Measurements from ENCODE around the gene LUC7L. TPM values are rescaled to one million over a fixed set of nuclear protein-coding genes. Genes with fewer than 3 reads are reported as not detected.
"Not testable (repeated sequence)": the region's sequence is repeated elsewhere in the genome, so short reads cannot be mapped to it uniquely, and the experiment has no call there.

The LUC7L gene
- polyA plus RNA-seq, 6 donors from 2014 or later, result 9.6 to 20.4 (median 12.8) TPM

DNA sequence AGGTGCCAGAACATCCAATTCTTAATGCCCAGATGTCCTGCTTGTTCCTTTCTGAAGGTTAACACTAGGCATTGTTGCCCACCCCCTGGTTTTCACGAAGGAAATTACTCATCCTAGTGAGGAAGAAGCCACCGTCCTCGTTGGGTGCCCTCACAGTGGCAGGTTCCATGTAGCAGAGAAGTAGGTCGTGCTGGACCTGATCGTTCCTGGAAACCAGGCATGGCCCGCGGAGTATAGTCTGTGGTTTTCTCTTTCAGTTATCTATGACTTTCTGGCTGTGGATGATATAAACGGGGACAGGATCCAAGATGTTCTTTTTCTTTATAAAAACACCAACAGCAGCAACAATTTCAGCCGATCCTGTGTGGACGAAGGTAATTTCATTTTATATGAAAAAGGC lies 30.0 kb upstream of the LUC7L start:
- H3K36me3 Mint-ChIP-seq, result peaks cover 0 to 17% of the 10 kb centered on the region in 2 donors
- H3K27me3 Mint-ChIP-seq, result no peaks in the 10 kb centered on the region
- H3K4me1 Mint-ChIP-seq, result peaks cover 0 to 4% (median 0%) of the 10 kb centered on the region in 3 donors
- DNase-seq, result no peak
- ATAC-seq (ENCODE audit: low read depth in 2 of 2), result no peak
- H3K27ac Mint-ChIP-seq, result peak overlapping the region in 1 of 6 donors; percentile 38
- no peak overlapping the region for H3K4me3 Mint-ChIP-seq
- H3K9me3 Mint-ChIP-seq, result no peaks in the 10 kb centered on the region

GRCh38 chr16:258091-258490 lies 28.8 kb upstream of the LUC7L start:
- DNase-seq; H3K27me3 Mint-ChIP-seq; H3K9me3 Mint-ChIP-seq; H3K4me3 Mint-ChIP-seq; ATAC-seq (ENCODE audit: low read depth in 2 of 2); H3K27ac Mint-ChIP-seq: not testable (repeated sequence)
- H3K4me1 Mint-ChIP-seq, result peaks cover under 1 to 12% (median under 1%) of the 10 kb centered on the region in 3 donors
- H3K36me3 Mint-ChIP-seq, result peaks cover 0 to 17% of the 10 kb centered on the region in 2 donors

GRCh38 chr16:255183-255582 lies 25.9 kb upstream of the LUC7L start:
- H3K4me1 Mint-ChIP-seq, result peaks cover 8 to 24% (median 10%) of the 10 kb centered on the region in 3 donors
- H3K4me3 Mint-ChIP-seq, result no peak overlapping the region
- DNase-seq (no peak), ATAC-seq (ENCODE audit: low read depth in 2 of 2) (no peak)
- no peaks in the 10 kb centered on the region for H3K27me3 Mint-ChIP-seq
- H3K36me3 Mint-ChIP-seq, result peaks cover 8 to 10% of the 10 kb centered on the region in 2 donors
- H3K27ac Mint-ChIP-seq, result peak overlapping the region in 1 of 6 donors; percentile 42
- H3K9me3 Mint-ChIP-seq, result no peaks in the 10 kb centered on the region

- peak overlapping the region in 1 of 8 donors; percentile 12 for H3K4me3 Mint-ChIP-seq
- H3K27ac Mint-ChIP-seq, result peak overlapping the region in 2 of 6 donors; percentile 60 to 79
- H3K36me3 Mint-ChIP-seq, result peaks cover 9 to 11% of the 10 kb centered on the region in 2 donors
Measured at GRCh38 chr16:254461-254860, 25.2 kb upstream of the LUC7L start.

GRCh38 chr16:253833-254232 lies 24.6 kb upstream of the LUC7L start:
- Mint-ChIP-seq H3K4me3 (peak overlapping the region in 2 of 8 donors; percentile 12 to 65), H3K27ac (peak overlapping the region in 2 of 6 donors; percentile 42 to 79), H3K27me3 (no peaks in the 10 kb centered on the region), H3K9me3 (no peaks in the 10 kb centered on the region), H3K36me3 (peaks cover 9 to 11% of the 10 kb centered on the region in 2 donors), H3K4me1 (peaks cover 8 to 24% (median 10%) of the 10 kb centered on the region in 3 donors)
- ATAC-seq (ENCODE audit: low read depth in 2 of 2), result no peak
- no peak for DNase-seq

More at GRCh38 chr16:254461-254860, 25.2 kb upstream of the LUC7L start:
- no peaks in the 10 kb centered on the region for H3K27me3 Mint-ChIP-seq
- DNase-seq (no peak), ATAC-seq (ENCODE audit: low read depth in 2 of 2) (no peak)
- peaks cover 8 to 24% (median 10%) of the 10 kb centered on the region in 3 donors for H3K4me1 Mint-ChIP-seq
- H3K9me3 Mint-ChIP-seq, result no peaks in the 10 kb centered on the region

- Mint-ChIP-seq H3K27me3 (no peaks in the 10 kb centered on the region), H3K27ac (peak overlapping the region in 5 of 6 donors; percentile 79 to 98 (median 96)), H3K36me3 (peaks cover 9 to 11% of the 10 kb centered on the region in 2 donors), H3K4me3 (peak overlapping the region; percentile 53 to 92 (median 84)), H3K9me3 (no peaks in the 10 kb centered on the region), H3K4me1 (peaks cover 8 to 24% (median 10%) of the 10 kb centered on the region in 3 donors)
- DNase-seq (peak; percentile 29), ATAC-seq (ENCODE audit: low read depth in 2 of 2) (peak; percentile 71 to 74)
Measured at GRCh38 chr16:252366-253337, 23.4 kb upstream of the LUC7L start.

GRCh38 chr16:249431-249830 lies 20.2 kb upstream of the LUC7L start:
- peaks cover 9 to 11% of the 10 kb centered on the region in 2 donors for H3K36me3 Mint-ChIP-seq
- H3K4me3 Mint-ChIP-seq, result no peak overlapping the region
- no peaks in the 10 kb centered on the region for H3K27me3 Mint-ChIP-seq
- H3K4me1 Mint-ChIP-seq, result peaks cover 8 to 20% (median 10%) of the 10 kb centered on the region in 3 donors
- DNase-seq (no peak), ATAC-seq (ENCODE audit: low read depth in 2 of 2) (no peak)
- no peaks in the 10 kb centered on the region for H3K9me3 Mint-ChIP-seq
- H3K27ac Mint-ChIP-seq, result no peak overlapping the region

- no peaks in the 10 kb centered on the region for H3K9me3 Mint-ChIP-seq
- peak overlapping the region in 1 of 6 donors; percentile 66 for H3K27ac Mint-ChIP-seq
- H3K27me3 Mint-ChIP-seq, result no peaks in the 10 kb centered on the region
- ATAC-seq (ENCODE audit: low read depth in 2 of 2) (no peak), DNase-seq (no peak)
- no peak overlapping the region for H3K4me3 Mint-ChIP-seq
- peaks cover 3 to 16% (median 7%) of the 10 kb centered on the region in 3 donors for H3K4me1 Mint-ChIP-seq
- peaks cover 7 to 9% of the 10 kb centered on the region in 2 donors for H3K36me3 Mint-ChIP-seq
Measured at GRCh38 chr16:247027-247426, 17.8 kb upstream of the LUC7L start.

DNA sequence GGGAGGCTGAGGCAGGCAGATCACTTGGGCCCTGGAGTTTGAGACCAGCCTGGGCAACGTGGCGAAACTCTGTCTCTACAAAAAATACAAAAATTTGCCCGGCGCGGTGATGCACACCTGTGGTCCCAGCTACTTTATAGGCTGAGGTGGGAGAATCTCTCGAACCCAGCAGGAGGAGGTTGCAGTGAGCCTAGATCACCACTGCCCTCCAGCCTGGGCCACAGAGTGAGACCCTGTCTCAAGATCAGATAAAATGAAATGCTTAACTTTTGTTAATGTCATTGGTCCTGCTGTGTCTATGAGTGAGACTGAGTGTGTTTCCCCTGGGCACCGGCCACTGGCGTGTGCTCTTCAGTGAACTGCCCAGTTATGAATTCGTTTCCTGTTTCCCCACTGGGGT lies 15.9 kb upstream of the LUC7L start:
- peaks cover under 1% of the 10 kb centered on the region in 2 donors for H3K36me3 Mint-ChIP-seq

DNA sequence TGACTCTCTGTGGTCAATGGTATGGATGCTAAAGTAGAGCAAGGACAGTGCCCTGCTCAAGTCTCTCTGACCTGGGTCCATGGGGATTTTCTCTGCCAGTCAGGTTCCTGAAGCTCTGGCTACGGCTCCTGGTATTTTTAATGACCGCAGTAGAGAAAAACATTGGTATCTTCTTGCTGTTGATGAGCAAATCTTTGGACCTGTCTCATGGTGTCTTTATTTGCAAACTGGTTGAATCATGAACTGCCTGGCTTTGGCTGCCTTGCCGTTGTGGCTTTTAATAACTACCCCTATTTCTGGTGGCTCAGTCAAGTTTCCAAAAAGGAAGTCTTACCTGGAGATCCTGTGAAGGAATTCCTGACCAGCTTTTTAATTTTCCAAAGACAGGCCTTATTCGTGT lies 14.1 kb upstream of the LUC7L start:
- ATAC-seq (ENCODE audit: low read depth in 2 of 2) (no peak), DNase-seq (no peak)
- peaks cover 12 to 31% (median 16%) of the 10 kb centered on the region in 3 donors for H3K4me1 Mint-ChIP-seq
- no peaks in the 10 kb centered on the region for H3K36me3 Mint-ChIP-seq
- H3K4me3 Mint-ChIP-seq, result no peak overlapping the region
- no peaks in the 10 kb centered on the region for H3K27me3 Mint-ChIP-seq
- no peaks in the 10 kb centered on the region for H3K9me3 Mint-ChIP-seq
- peak overlapping the region in 1 of 6 donors; percentile 34 for H3K27ac Mint-ChIP-seq

More for the DNA sequence above, 15.9 kb upstream of the LUC7L start:
- no peak for DNase-seq
- no peaks in the 10 kb centered on the region for H3K9me3 Mint-ChIP-seq
- no peak overlapping the region for H3K27ac Mint-ChIP-seq
- H3K4me3 Mint-ChIP-seq, result peak overlapping the region in 1 of 8 donors; percentile 53
- no peak for ATAC-seq (ENCODE audit: low read depth in 2 of 2)
- peaks cover 7 to 23% (median 10%) of the 10 kb centered on the region in 3 donors for H3K4me1 Mint-ChIP-seq
- no peaks in the 10 kb centered on the region for H3K27me3 Mint-ChIP-seq

DNA sequence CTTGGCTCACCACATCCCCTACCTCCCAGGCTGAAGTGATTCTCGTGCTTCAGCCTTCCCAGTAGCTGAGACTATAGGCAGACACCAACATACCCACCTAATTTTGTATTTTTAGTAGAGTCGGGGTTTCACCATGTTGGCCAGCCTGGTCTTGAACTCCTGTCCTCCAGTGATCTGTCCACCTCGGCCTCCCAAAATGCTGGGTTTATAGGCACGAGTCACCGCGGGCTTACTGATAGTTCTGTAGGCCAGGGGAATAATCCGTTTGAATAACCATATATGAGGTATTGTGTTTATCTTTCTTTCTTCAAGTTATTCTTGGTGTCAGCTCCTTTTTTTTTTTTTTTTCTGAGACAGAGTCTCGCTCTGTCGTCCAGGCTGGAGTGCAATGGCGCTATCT lies 13.0 kb upstream of the LUC7L start:
- peaks cover 12 to 31% (median 16%) of the 10 kb centered on the region in 3 donors for H3K4me1 Mint-ChIP-seq
- no peak for DNase-seq
- peak overlapping the region in 1 of 6 donors; percentile 47 for H3K27ac Mint-ChIP-seq
- no peaks in the 10 kb centered on the region for H3K36me3 Mint-ChIP-seq
- no peaks in the 10 kb centered on the region for H3K9me3 Mint-ChIP-seq
- H3K4me3 Mint-ChIP-seq, result no peak overlapping the region
- H3K27me3 Mint-ChIP-seq, result no peaks in the 10 kb centered on the region
- no peak for ATAC-seq (ENCODE audit: low read depth in 2 of 2)

DNA sequence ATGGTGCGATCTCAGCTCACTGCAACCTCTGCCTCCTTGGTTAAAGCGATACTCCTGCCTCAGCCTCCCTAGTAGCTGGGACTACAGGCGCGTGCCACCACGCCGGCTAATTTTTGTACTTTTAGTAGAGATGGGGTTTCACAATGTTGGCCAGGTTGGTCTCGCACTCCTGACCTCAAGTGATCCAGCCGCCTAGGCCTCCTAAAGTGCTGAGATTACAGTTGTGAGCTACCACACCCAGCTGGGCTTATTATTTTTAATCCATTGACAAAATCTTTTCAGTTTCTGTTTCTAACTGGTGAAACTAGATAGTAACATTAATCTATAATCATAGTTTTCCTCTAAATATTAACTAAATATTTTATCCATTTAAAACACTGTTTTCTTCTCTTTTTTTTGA lies 11.3 kb upstream of the LUC7L start:
- H3K36me3 Mint-ChIP-seq, result no peaks in the 10 kb centered on the region
- H3K4me1 Mint-ChIP-seq, result peaks cover 14 to 34% (median 17%) of the 10 kb centered on the region in 3 donors
- DNase-seq (no peak), ATAC-seq (ENCODE audit: low read depth in 2 of 2) (no peak)
- no peaks in the 10 kb centered on the region for H3K9me3 Mint-ChIP-seq
- no peaks in the 10 kb centered on the region for H3K27me3 Mint-ChIP-seq
- H3K4me3 Mint-ChIP-seq, result no peak overlapping the region
- H3K27ac Mint-ChIP-seq, result peak overlapping the region in 1 of 6 donors; percentile 38

- H3K27ac Mint-ChIP-seq, result peak overlapping the region in 3 of 6 donors; percentile 25 to 39 (median 30)
- no peak overlapping the region for H3K4me3 Mint-ChIP-seq
- no peaks in the 10 kb centered on the region for H3K27me3 Mint-ChIP-seq
- DNase-seq, result no peak
- ATAC-seq (ENCODE audit: low read depth in 2 of 2), result no peak
- H3K36me3 Mint-ChIP-seq, result no peaks in the 10 kb centered on the region
- H3K9me3 Mint-ChIP-seq, result no peaks in the 10 kb centered on the region
- peaks cover 19 to 40% (median 23%) of the 10 kb centered on the region in 3 donors for H3K4me1 Mint-ChIP-seq
Measured at GRCh38 chr16:239948-240277, 10.7 kb upstream of the LUC7L start.
